Measurements from ENCODE around the gene HSPH1. TPM values are rescaled to one million over a fixed set of nuclear protein-coding genes. Genes with fewer than 3 reads are reported as not detected.

Gene HSPH1
- total and polyA plus RNA-seq, 2 of the 8 experiments (the other 6 are each of a cell fraction or from before 2014, with no cell fraction given): 14.2 to 145 TPM

DNA sequence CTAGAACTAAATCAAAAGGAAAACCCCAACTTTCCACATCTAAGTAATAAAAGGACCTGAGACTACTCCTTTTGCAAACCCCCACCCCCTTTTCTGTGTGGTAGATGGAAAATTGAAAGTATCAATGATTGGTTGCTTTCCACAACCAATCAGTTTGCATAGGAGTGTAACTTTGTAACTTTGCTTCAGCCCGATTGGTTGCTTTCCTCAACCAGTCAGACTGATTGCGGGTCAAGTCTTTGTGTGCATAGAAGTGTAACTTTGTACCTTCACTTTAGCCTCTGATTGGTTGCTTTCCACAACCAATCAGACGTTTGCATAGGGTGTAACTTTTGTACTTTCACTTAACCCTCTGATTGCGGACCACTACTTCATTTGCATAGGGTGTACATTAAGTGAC is 30.0 kb upstream of the HSPH1 start:
- Histone ChIP-seq H3K9me3 (ENCODE audit: insufficient read depth in 2 of 2, low read depth in 1 of 2, low read length in 1 of 2) (peaks cover 0 to 5% of the 10 kb centered on the region in 2 experiments; a peak in 1 of 4 replicates), H3K18ac (ENCODE audit: extremely low read depth, low read length) (no peak overlapping the region), H2AFZ (ENCODE audit: low read length) (no peak overlapping the region; the same call in 1 of the 2 replicates), H3K4me1 (replicated peaks in 1 of 4; ENCODE audit: control insufficient read depth in 3 of 4, insufficient read depth in 4 of 4, low read length in 3 of 4) (no peaks in the 10 kb centered on the region), H3K23me2 (ENCODE audit: low read depth, low read length) (no peaks in the 10 kb centered on the region), H2BK15ac (ENCODE audit: low read length) (no peak overlapping the region), H3K14ac (ENCODE audit: insufficient read length) (no peak overlapping the region), H3K27ac (ENCODE audit: low read depth, low read length) (no peak overlapping the region), H3K4ac (replicated peaks; ENCODE audit: insufficient read length, low read depth, low read length) (no peak overlapping the region), H4K5ac (ENCODE audit: insufficient read length, low read depth, low read length) (no peak overlapping the region), H3K4me2 (ENCODE audit: insufficient read depth in 1 of 2, low read depth in 2 of 2, low read length in 2 of 2) (no peak overlapping the region), H3K79me1 (ENCODE audit: low read depth, low read length) (no peaks in the 10 kb centered on the region), H3K56ac (replicated peaks; ENCODE audit: insufficient read length, low read depth, low read length) (no peak overlapping the region), H2BK12ac (ENCODE audit: low read depth, low read length) (no peak overlapping the region), H2BK120ac (replicated peaks; ENCODE audit: low read depth, low read length) (no peak overlapping the region), H2AK5ac (ENCODE audit: low read depth, low read length) (no peak overlapping the region), H2BK5ac (ENCODE audit: low read depth, low read length) (no peak overlapping the region), H4K20me1 (replicated peaks in 1 of 2; ENCODE audit: control insufficient read depth in 1 of 2, insufficient read depth in 2 of 2, low read length in 2 of 2) (no peaks in the 10 kb centered on the region), H3K23ac (ENCODE audit: insufficient read length) (no peak overlapping the region), H3K27me3 (replicated peaks in 1 of 4; ENCODE audit: control insufficient read depth in 3 of 4, extremely low read depth in 1 of 4, insufficient read depth in 3 of 4, low read length in 3 of 4) (no peaks in the 10 kb centered on the region), H3K4me3 (ENCODE audit: extremely low read depth in 1 of 4, insufficient read depth in 2 of 4, low read depth in 3 of 4, low read length in 4 of 4) (no peak overlapping the region), H2BK20ac (ENCODE audit: low read length) (no peak overlapping the region), H3K9ac (replicated peaks in 1 of 4; ENCODE audit: extremely low read depth in 1 of 4, low read depth in 3 of 4, low read length in 3 of 4) (no peak overlapping the region), H3K79me2 (ENCODE audit: control insufficient read depth in 1 of 2, insufficient read depth in 2 of 2, low read length in 2 of 2) (no peaks in the 10 kb centered on the region), H3K36me3 (ENCODE audit: control insufficient read depth in 2 of 4, insufficient read depth in 4 of 4, low read length in 3 of 4) (no peaks in the 10 kb centered on the region), H4K8ac (ENCODE audit: extremely low read depth, insufficient read depth, low read length) (no peak overlapping the region), H4K91ac (replicated peaks; ENCODE audit: insufficient read length, low read length) (no peak overlapping the region)
- FAIRE-seq (no peak), DNase-seq (ENCODE audit: low read depth in 1 of 2, low spot score in 2 of 2) (no peak)
- 94% methylated on average over 4 of the region's 4 CpGs; no CpG with 5 or more reads in 1 of the 2 experiments for WGBS, 2 experiments (ENCODE audit: extremely low coverage in 1 of 2, insufficient coverage in 1 of 2, insufficient read length in 1 of 2, insufficient replicate concordance in 2 of 2, low coverage in 1 of 2, low lambda C conversion rate in 2 of 2, missing lambda C conversion rate in 1 of 2)
- POLR2A ChIA-PET (ENCODE audit: partially characterized antibody): interaction anchor here (1.5 kb wide), 1 partner anchor 10 kb away, joined by 4 read pairs; no protein-coding TSS in a partner anchor
- CTCF ChIA-PET (ENCODE audit: partially characterized antibody): interaction anchor here (0.6 kb wide), 1 partner anchor 300 kb away, joined by 4 read pairs; no protein-coding TSS in a partner anchor
- TF ChIP-seq CBX8 (IDR thresholded peaks at IDR 0.05; ENCODE audit: borderline replicate concordance, low read depth, low read length) (no peak), RNF2 (IDR thresholded peaks at IDR 0.05; ENCODE audit: borderline replicate concordance, low read depth, low read length, missing control alignments, poor library complexity, severe bottlenecking) (no peak), EP300 (IDR thresholded peaks at IDR 0.05; ENCODE audit: borderline replicate concordance in 1 of 2, low read depth in 2 of 2, low read length in 2 of 2) (no peak), JUN (IDR thresholded peaks at IDR 0.05; ENCODE audit: low read depth, low read length) (no peak), EGR1 (IDR thresholded peaks at IDR 0.05; ENCODE audit: borderline replicate concordance, low read depth, low read length) (no peak), SRF (IDR thresholded peaks at IDR 0.05; ENCODE audit: low read depth, low read length) (no peak), RAD21 (IDR thresholded peaks at IDR 0.05 in 1 of 2, conservative IDR thresholded peaks at IDR 0.05 in 1 of 2; ENCODE audit: low read depth in 2 of 2, low read length in 2 of 2) (no peak), SIN3A (conservative IDR thresholded peaks at IDR 0.05 in 1 of 2, IDR thresholded peaks at IDR 0.05 in 1 of 2; ENCODE audit: low read depth in 1 of 2, low read length in 2 of 2) (no peak), RFX5 (IDR thresholded peaks at IDR 0.05; ENCODE audit: borderline replicate concordance, low read depth, low read length) (no peak), JUND (IDR thresholded peaks at IDR 0.05; ENCODE audit: low read length) (no peak)
- TF ChIP-seq, protein P1, sequence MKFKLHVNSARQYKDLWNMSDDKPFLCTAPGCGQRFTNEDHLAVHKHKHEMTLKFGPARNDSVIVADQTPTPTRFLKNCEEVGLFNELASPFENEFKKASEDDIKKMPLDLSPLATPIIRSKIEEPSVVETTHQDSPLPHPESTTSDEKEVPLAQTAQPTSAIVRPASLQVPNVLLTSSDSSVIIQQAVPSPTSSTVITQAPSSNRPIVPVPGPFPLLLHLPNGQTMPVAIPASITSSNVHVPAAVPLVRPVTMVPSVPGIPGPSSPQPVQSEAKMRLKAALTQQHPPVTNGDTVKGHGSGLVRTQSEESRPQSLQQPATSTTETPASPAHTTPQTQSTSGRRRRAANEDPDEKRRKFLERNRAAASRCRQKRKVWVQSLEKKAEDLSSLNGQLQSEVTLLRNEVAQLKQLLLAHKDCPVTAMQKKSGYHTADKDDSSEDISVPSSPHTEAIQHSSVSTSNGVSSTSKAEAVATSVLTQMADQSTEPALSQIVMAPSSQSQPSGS (IDR thresholded peaks at IDR 0.05; ENCODE audit: low read length): no peak

Measured in H1 (cell line).